Lung (tissue), 12 donors: Measurements from ENCODE around the gene RIPK4. TPM values are rescaled to one million over a fixed set of nuclear protein-coding genes. Genes with fewer than 3 reads are reported as not detected.

Experiments used
- ATAC-seq: fragments of 200-7000 bp; cut with Tn5 transposase; one replicate; pipeline ENCODE4 v1.9.1; 2020; ENCODE audit warnings: moderate number of reproducible peaks; ENCODE audit not compliant: insufficient read depth, low FRiP score
- DNase-seq, 3 donors: peaks; one replicate each; pipeline ENCODE4 v3.0.0-alpha.2; 2013 to 2017
- H3K27ac ChIP-seq, 2 donors: one replicate each; pipeline ENCODE4 v1.5.1; 2013; ENCODE audit warnings: mild to moderate bottlenecking in 2 of 2, moderate library complexity in 2 of 2, control low read depth in 1 of 2, inconsistent platforms in 1 of 2, low read depth in 1 of 2, low read length in 1 of 2
- H3K27me3 ChIP-seq, 3 donors: one replicate each; pipeline ENCODE4 v1.5.1; 2013; ENCODE audit warnings: low read length in 2 of 3; ENCODE audit not compliant: control insufficient read depth in 3 of 3, insufficient read depth in 3 of 3
- H3K36me3 ChIP-seq, 4 donors: one replicate each; pipeline ENCODE4 v1.5.1; 2013; ENCODE audit warnings: low read length in 4 of 4, mild to moderate bottlenecking in 1 of 4, moderate library complexity in 1 of 4; ENCODE audit not compliant: control insufficient read depth in 4 of 4, insufficient read depth in 4 of 4
- H3K4me1 ChIP-seq, 5 donors: one replicate each; pipeline ENCODE4 v1.5.1; 2013; ENCODE audit warnings: low read length in 5 of 5, mild to moderate bottlenecking in 2 of 5, moderate library complexity in 1 of 5; ENCODE audit not compliant: control insufficient read depth in 5 of 5, insufficient read depth in 5 of 5
- H3K4me3 ChIP-seq: one replicate; pipeline ENCODE4 v1.5.1; 2013; ENCODE audit warnings: mild to moderate bottlenecking, control low read depth, moderate library complexity
- H3K9ac ChIP-seq, 2 donors: one replicate each; pipeline ENCODE4 v1.5.1; 2013; ENCODE audit warnings: low read length in 2 of 2, control low read depth in 1 of 2; ENCODE audit not compliant: insufficient read depth in 1 of 2
- H3K9me3 ChIP-seq, 4 donors: one replicate each; pipeline ENCODE4 v1.5.1; 2013; ENCODE audit warnings: low read length in 3 of 4, mild to moderate bottlenecking in 1 of 4, moderate library complexity in 1 of 4; ENCODE audit not compliant: control insufficient read depth in 4 of 4, insufficient read depth in 3 of 4
- CTCF ChIP-seq: IDR thresholded peaks from 2 replicates; pipeline ENCODE4 v1.5.1; 2012; ENCODE audit warnings: mild to moderate bottlenecking; ENCODE audit errors: control extremely low read depth, extremely low read depth
- WGBS, 2 donors: extraction: QIAGEN DNeasy Blood & Tissue Kit; methylation state at CpG; one replicate each; pipeline ENCODE4 v1.1.7; 2013; 5-methylcytosine and 5-hydroxymethylcytosine counted together
- polyA plus RNA-seq, 2 donors: library from polyadenylated mRNA; stranded (reverse); fragments of 200-250 nt; gene quantifications; one replicate each; pipeline ENCODE4 v1.2.1, GENCODE V29; 2013
- total RNA-seq, 2 donors: library from RNA; depleted of rRNA in 1 of 2; stranded (reverse); fragments of >200 nt in 1 of 2; gene quantifications; one replicate each; pipeline ENCODE4 v1.2.1, GENCODE V29; 2014 to 2021
- donor health status: control.
- donor health status: control.
- donor health status: Bipolar disorder and iron deficiency.
- donor health status: healthy.
- donor health status: DM: yes; HTN: yes; CAD: no.

Gene RIPK4
- total and polyA plus RNA-seq, 4 donors = 5.0 to 21.6 (median 9.1) TPM

- no peak overlapping the region for H3K27ac ChIP-seq
- 74 to 88% methylated on average over 20 of the region's 20 CpGs for WGBS, 2 donors
- no peaks in the 10 kb centered on the region for H3K36me3 ChIP-seq
- TF ChIP-seq CTCF = no peak
- H3K4me1 ChIP-seq = peaks cover 0 to 4% (median 0%) of the 10 kb centered on the region in 5 donors
- no peaks in the 10 kb centered on the region for H3K9me3 ChIP-seq
- no peak for ATAC-seq
- no peak for DNase-seq
- H3K27me3 ChIP-seq = peaks cover 0 to 20% (median 0%) of the 10 kb centered on the region in 3 donors
- no peak overlapping the region for H3K9ac ChIP-seq
- no peak overlapping the region for H3K4me3 ChIP-seq
These were observed 44.5 kb downstream of the RIPK4 start for GRCh38 chr21:41722052-41723018.

DNA sequence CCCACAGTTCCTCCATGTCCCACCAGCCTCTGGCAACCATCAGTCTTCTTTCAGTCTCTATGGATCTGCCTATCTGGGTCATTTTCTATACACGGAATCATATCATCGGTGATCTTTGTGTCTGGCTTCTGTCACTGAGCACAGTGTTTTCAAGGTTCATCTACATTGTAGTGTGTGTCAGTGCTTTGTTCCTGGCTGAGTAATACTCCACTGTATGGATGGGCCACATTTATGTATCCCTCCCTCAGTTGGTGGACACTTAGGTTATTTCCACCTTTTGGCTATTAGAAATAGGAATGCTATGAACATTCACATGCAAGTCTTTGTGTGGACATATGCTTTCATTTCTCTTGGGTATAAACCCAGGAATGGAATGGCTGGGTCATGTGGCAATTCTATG lies 46.6 kb downstream of the RIPK4 start:
- ATAC-seq = no peak
- no peak for DNase-seq

DNA sequence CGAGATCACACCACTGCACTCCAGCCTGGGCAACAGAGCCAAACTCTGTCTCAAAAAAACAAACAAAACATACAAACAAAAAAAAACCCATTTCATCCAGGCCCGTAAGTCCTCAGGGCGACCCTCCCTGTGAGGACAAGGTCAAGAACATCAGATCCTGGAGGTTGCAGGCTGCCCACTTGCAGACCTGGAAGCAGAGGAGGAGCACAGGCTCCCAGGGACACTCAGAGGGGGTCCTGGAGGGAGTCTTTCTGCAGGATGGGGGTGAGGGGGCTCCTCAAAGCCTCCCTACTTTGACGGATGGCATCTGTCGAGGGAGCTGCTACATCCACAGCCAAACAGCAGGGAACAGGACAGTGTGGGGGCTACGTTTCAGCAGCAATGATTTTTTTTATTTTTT lies 47.2 kb downstream of the RIPK4 start:
- DNase-seq (no peak), ATAC-seq (no peak)
- Histone ChIP-seq H3K4me1 (no peaks in the 10 kb centered on the region), H3K4me3 (no peak overlapping the region), H3K9ac (no peak overlapping the region), H3K27me3 (peaks cover 0 to 8% (median 6%) of the 10 kb centered on the region in 3 donors), H3K36me3 (no peaks in the 10 kb centered on the region), H3K9me3 (peaks cover 0 to 4% (median 0%) of the 10 kb centered on the region in 4 donors), H3K27ac (no peak overlapping the region)
- WGBS, 2 donors = 79 to 88% methylated on average over 6 of the region's 6 CpGs
- no peak for TF ChIP-seq CTCF

More for the DNA sequence above, 46.6 kb downstream of the RIPK4 start:
- H3K27ac ChIP-seq = no peak overlapping the region
- no peak for TF ChIP-seq CTCF
- H3K27me3 ChIP-seq = peaks cover 0 to 4% (median 4%) of the 10 kb centered on the region in 3 donors
- H3K4me3 ChIP-seq = no peak overlapping the region
- no peak overlapping the region for H3K9ac ChIP-seq
- no peaks in the 10 kb centered on the region for H3K36me3 ChIP-seq
- H3K9me3 ChIP-seq = peaks cover 0 to 3% (median 0%) of the 10 kb centered on the region in 4 donors
- H3K4me1 ChIP-seq = no peaks in the 10 kb centered on the region
- 66 to 97% methylated on average over 2 of the region's 2 CpGs for WGBS, 2 donors
